Progenitor cell of endocrine pancreas (in vitro differentiated cells): ENCODE measurements around the gene ZFAND3. TPM values are rescaled to one million over a fixed set of nuclear protein-coding genes. Genes with fewer than 3 reads are reported as not detected.

Experiments used
- DNase-seq: peaks from one replicate; pipeline ENCODE4 v3.0.0; 2021; ENCODE audit warnings: low spot score; ENCODE audit not compliant: unreplicated experiment
- H3K27ac Mint-ChIP-seq: 2 replicates; pipeline ENCODE4 v1.8.0; 2021; ENCODE audit warnings: mild to moderate bottlenecking, moderate library complexity, mixed read lengths
- H3K27me3 Mint-ChIP-seq: 2 replicates; pipeline ENCODE4 v1.8.0; 2021; ENCODE audit warnings: mixed read lengths
- H3K36me3 Mint-ChIP-seq: 2 replicates; pipeline ENCODE4 v1.8.0; 2022; ENCODE audit warnings: mixed read lengths; ENCODE audit not compliant: insufficient read depth
- H3K4me1 Mint-ChIP-seq: 2 replicates; pipeline ENCODE4 v1.8.0; 2021; ENCODE audit warnings: low read depth, mixed read lengths
- H3K4me3 Mint-ChIP-seq: 2 replicates; pipeline ENCODE4 v1.8.0; 2021; ENCODE audit warnings: low read depth, mild to moderate bottlenecking, moderate library complexity, mixed read lengths
- H3K9me3 Mint-ChIP-seq: 2 replicates; pipeline ENCODE4 v1.8.0; 2021; ENCODE audit warnings: low read depth, mixed read lengths
- total RNA-seq: library from RNA; stranded (reverse); gene quantifications from 2 replicates; pipeline ENCODE4 v1.2.1, GENCODE V29; 2021
- TF ChIP-seq, protein P1 (sequence below): fragments of 200-600 bp; sonication (generic); IDR thresholded peaks from one replicate; pipeline ENCODE4 v1.5.0; 2021; ENCODE audit warnings: antibody characterized with exemption, mild to moderate bottlenecking; ENCODE audit not compliant: unreplicated experiment

Gene ZFAND3
- total RNA-seq, 1 donor from 2014 or later = 102 TPM

DNA sequence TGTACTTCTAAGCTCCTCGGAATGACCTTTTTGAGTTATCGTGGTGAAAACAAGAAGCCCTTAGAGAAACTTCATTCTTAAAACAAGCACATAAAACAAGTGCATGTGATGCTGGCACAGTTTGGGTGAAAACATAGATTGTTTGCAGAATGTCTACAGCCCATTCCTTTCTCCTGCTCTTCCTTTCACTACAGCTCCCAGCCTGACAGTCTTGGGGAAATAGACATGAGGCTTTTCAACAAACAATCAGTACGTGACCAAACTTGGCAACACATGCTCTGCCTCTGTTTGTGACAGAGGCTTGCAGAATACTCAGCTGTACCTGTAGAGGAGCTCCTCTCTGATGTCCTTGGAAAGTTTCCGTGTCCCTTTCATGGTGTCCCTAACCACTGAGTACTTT is 321.6 kb downstream of the ZFAND3 start:
- H3K27me3 Mint-ChIP-seq = no peaks in the 10 kb centered on the region
- TF ChIP-seq, protein P1, sequence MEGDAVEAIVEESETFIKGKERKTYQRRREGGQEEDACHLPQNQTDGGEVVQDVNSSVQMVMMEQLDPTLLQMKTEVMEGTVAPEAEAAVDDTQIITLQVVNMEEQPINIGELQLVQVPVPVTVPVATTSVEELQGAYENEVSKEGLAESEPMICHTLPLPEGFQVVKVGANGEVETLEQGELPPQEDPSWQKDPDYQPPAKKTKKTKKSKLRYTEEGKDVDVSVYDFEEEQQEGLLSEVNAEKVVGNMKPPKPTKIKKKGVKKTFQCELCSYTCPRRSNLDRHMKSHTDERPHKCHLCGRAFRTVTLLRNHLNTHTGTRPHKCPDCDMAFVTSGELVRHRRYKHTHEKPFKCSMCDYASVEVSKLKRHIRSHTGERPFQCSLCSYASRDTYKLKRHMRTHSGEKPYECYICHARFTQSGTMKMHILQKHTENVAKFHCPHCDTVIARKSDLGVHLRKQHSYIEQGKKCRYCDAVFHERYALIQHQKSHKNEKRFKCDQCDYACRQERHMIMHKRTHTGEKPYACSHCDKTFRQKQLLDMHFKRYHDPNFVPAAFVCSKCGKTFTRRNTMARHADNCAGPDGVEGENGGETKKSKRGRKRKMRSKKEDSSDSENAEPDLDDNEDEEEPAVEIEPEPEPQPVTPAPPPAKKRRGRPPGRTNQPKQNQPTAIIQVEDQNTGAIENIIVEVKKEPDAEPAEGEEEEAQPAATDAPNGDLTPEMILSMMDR = no peak
- no peaks in the 10 kb centered on the region for H3K9me3 Mint-ChIP-seq
- no peak overlapping the region for H3K4me3 Mint-ChIP-seq
- no peak for DNase-seq
- no peak overlapping the region for H3K27ac Mint-ChIP-seq
- H3K36me3 Mint-ChIP-seq = peaks cover 10% of the 10 kb centered on the region
- peaks cover 10% of the 10 kb centered on the region for H3K4me1 Mint-ChIP-seq

DNA sequence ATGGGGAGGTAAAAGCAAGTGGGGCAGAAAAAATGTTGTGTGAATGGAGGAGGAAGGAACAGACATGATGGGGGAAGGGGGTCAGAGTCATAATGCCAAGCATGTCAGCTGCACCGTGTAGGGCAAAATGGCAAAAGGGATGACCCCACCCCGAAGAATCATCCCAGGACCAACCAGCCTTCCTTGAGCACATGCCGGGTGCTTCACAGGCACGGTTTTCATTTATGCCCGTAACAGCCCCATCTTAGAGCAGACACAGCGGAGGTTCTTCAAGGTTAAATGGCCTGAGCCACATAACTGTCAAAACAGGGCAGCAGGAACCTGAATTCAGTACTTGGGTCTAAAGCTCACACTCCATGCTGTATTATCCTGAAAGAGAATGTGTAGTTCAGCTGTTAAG is 322.2 kb downstream of the ZFAND3 start:
- Mint-ChIP-seq H3K4me3 (no peak overlapping the region), H3K36me3 (peaks cover 10% of the 10 kb centered on the region), H3K27me3 (no peaks in the 10 kb centered on the region), H3K27ac (no peak overlapping the region), H3K4me1 (peaks cover 10% of the 10 kb centered on the region), H3K9me3 (no peaks in the 10 kb centered on the region)
- TF ChIP-seq, protein P1 = no peak
- no peak for DNase-seq

DNA sequence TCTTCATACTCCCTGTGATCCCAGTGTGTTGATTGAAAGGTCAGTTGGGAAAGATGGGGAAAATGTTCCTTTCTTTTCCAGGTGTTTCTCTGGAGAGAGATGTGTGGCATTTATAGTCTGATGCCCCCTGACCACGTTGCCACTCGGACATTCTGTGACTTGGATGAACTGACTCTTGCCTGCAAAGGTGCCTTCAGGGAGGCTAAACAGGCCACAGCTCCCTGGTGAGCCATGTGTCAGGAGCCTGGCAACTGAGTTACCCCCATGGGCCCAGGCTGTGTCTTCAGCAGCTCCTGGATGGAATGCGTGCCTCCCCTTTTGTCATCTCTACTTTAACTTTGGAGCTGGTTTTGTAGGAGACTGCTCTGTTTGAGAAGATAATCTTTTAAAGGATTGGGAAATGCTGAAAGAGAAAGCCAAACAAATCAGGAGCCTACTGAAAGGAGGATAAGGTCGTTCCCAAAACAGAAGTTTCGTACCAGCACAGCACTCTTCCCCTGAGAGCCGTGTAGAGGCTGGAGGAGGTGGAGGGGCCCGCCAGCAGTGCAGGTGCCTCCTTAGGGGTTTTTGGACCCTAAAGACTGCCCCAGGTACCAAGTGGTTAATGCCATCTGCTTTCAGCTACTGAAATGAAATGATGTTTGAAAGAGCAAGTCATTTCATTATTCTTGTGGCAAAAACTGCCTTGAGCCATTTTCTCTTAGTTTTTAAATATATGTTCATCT is 322.8 kb downstream of the ZFAND3 start:
- peaks cover 6% of the 10 kb centered on the region for H3K4me1 Mint-ChIP-seq
- no peaks in the 10 kb centered on the region for H3K27me3 Mint-ChIP-seq
- H3K4me3 Mint-ChIP-seq = no peak overlapping the region
- TF ChIP-seq, protein P1 = no peak
- H3K9me3 Mint-ChIP-seq = no peaks in the 10 kb centered on the region
- peaks cover 10% of the 10 kb centered on the region for H3K36me3 Mint-ChIP-seq
- no peak overlapping the region for H3K27ac Mint-ChIP-seq
- DNase-seq = no peak

DNA sequence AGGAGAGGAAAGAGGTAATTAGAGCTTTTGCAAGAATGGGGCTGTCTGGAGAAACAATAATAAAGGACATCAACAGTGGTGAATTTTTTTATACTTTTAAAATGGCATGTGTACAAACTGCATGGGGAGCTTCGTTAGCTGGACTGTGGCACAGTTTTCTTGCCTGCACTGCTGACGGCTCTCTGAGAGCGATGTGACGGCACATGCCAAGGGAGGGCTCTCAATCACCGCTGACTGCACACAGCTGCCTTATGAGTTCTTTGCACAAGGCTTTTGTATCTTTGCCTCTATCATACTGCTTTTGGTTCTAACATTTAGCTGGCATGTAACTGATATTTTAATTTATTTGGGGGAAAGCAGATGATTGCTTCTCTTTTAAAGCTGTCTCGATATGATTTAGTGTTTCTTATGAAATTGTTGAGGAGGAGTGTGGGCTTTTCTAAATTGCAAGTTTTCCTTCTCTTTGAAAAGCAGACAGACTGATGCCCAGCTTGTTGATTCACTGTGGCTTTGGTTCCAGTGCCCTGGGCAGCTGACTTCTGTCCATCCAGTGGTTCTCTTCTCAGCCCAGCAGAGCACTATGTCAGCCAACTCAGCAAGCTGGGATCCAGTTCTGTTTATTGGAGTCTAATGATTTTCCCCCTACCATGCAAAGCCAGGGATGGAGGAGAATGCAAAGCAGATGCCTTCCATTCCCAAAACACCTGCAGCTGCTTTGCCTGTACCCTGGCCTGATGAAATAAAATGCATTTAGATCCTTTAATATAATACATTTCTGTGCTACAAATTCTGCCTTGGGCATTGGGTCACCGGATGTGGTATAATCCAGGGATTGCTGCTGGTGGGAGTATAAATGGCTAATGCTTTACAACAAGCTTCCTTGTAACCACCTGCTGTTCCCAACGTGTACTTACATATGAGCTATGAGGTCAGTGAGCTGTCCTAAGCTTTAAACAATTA is 323.9 kb downstream of the ZFAND3 start:
- Mint-ChIP-seq H3K27me3 (no peaks in the 10 kb centered on the region), H3K36me3 (peaks cover 11% of the 10 kb centered on the region), H3K9me3 (no peaks in the 10 kb centered on the region), H3K4me3 (no peak overlapping the region), H3K27ac (no peak overlapping the region), H3K4me1 (peaks cover 2% of the 10 kb centered on the region)
- no peak for DNase-seq
- TF ChIP-seq, protein P1 = no peak

DNA sequence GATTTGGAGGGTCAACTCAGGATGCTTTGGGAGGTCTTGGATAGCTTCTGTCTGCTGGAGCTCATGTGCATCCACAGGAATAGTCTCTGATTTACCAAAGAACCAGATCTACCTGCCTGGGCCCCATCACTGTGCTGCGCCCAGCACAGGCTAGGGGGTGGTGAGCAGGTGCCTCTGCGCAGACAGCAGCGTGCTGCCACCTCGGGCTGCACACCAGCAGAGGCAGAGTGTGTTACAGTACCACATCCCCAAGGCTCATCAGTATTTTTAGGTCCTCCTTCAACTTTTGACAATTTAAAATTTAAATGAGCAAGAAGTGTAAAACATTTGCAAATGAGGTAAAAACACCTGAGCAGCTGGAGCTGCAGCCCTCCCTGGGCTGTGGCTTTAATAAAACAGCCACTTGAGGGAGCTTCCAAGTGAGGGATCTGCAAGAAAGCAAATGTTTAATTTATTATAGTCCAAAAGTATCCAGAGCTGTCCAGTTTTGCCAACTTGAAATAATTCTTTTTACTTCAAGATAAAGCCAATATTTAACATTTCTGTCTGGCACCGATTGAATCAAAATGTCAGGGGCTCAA is 324.9 kb downstream of the ZFAND3 start:
- H3K4me1 Mint-ChIP-seq = peaks cover 7% of the 10 kb centered on the region

More for the DNA sequence above, 324.9 kb downstream of the ZFAND3 start:
- peaks cover 6% of the 10 kb centered on the region for H3K36me3 Mint-ChIP-seq
- H3K27ac Mint-ChIP-seq = no peak overlapping the region
- TF ChIP-seq, protein P1 = no peak
- no peaks in the 10 kb centered on the region for H3K9me3 Mint-ChIP-seq
- no peaks in the 10 kb centered on the region for H3K27me3 Mint-ChIP-seq
- no peak for DNase-seq
- H3K4me3 Mint-ChIP-seq = no peak overlapping the region
